ENCODE measurements around the gene HTRA3. TPM values are rescaled to one million over a fixed set of nuclear protein-coding genes. Genes with fewer than 3 reads are reported as not detected.

The HTRA3 gene
- total RNA-seq, 1 experiment from 2014 or later = 0.81 TPM

- no peak for DNase-seq (ENCODE audit: low read depth)
Measured at GRCh38 chr4:8234715-8235114, 34.8 kb upstream of the HTRA3 start.

GRCh38 chr4:8235224-8235623 is 34.3 kb upstream of the HTRA3 start:
- DNase-seq (ENCODE audit: low read depth) = no peak

GRCh38 chr4:8235686-8236085 is 33.9 kb upstream of the HTRA3 start:
- no peak for DNase-seq (ENCODE audit: low read depth)

DNA sequence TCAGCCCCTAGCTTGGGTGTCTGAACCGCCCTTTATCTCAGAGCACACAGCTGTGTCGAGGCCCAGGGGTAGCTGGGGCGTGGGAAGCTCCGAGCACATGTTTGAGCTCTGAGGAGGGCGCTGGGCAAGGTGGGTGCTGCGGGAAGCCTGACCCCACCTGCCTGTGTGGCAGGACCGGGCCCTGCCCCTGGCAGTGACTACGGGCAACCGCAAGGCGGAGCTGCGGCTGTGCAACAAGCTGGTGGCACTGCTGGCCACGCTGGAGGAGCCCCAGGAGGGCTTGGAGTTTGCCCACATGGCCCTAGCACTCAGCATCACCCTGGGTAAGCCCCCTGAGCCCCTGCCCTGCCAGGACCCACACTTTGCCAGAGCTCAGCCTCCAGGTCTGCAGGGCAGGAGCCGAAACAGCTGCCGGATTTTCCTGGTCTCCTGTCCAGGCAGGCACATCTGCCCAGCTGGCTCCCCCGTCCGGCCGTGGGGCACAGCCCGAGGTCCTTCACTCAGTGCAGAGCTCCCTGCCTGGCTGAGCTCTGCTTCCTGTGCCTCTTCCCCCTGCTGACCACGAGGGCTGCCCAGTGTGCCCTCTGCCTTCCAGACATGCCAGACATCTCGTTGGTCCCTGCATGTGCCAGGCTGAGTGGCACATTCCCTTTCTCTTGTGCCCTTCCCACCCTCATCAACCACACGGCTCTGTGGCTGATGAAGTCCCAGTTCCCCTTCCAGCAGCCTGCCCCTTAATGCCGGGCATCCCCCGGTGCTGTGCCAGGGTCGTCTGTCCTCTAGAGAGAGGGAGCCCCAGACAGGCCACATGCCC is 33.2 kb upstream of the HTRA3 start:
- DNase-seq (ENCODE audit: low read depth) = peak; percentile 19

DNA sequence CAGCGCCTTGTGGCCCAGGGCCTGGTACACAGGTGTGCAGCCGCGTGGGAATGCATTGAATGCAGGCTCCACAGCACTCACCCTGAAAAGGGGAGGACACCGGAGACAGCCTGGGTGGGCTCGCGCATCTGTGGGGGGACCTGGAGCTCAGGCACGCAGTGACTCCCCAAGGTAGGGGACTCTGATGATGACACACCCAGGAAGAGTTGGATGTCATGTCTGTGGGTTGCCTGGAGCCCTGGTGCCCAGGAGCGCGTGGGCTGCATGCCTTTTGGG is 32.7 kb upstream of the HTRA3 start:
- no peak for DNase-seq (ENCODE audit: low read depth)

DNA sequence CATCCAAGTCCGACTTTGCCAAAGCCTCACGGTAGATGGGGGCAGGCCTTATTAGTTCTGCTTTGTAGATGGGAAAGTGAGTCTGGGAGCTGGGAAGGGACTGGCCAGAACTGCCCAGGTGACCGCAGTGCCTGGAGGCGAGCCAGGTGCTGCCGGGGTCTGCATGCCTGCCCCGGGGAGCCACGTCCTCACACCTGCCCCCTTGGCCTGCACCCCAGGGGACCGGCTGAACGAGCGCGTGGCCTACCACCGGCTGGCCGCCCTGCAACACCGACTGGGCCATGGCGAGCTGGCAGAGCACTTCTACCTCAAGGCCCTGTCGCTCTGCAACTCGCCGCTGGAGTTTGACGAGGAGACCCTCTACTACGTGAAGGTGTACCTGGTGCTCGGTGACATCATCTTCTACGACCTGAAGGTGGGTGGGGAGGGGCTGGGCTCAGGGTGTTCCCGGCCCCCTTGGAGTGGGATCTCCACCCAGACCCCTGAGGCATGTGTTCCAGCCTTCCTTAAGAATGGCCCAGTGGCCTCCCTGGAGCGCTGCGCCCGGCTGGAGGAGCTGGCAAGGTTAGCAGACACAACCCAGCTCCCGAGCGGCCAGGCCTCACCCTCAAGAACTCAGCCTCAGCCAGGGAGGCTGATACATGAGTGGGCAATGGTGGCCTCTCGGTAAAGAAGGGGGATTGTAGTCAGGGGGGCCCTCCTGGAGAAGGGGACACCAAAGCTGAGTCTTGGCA is 32.1 kb upstream of the HTRA3 start:
- no peak for DNase-seq (ENCODE audit: low read depth)

GRCh38 chr4:8238036-8238511 is 31.5 kb upstream of the HTRA3 start:
- no peak for DNase-seq (ENCODE audit: low read depth)

- no peak for DNase-seq (ENCODE audit: low read depth)
Measured at GRCh38 chr4:8238515-8239053, 31.0 kb upstream of the HTRA3 start.

DNA sequence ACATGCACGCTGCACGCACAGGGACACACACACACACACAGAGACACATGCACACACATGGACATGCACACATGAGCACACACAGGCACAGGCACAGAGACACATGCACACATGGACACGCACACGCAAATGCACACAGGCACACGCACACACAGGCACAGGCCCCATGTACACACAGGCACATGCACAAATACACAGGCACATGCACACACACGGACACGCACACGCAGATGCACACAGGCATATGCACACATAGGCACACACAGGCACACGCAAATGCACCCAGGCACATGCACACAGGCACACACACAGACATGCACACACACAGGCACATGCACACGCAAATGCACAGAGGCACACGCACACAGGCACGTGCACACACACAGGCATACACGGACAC is 30.3 kb upstream of the HTRA3 start:
- no peak for DNase-seq (ENCODE audit: low read depth)

DNA sequence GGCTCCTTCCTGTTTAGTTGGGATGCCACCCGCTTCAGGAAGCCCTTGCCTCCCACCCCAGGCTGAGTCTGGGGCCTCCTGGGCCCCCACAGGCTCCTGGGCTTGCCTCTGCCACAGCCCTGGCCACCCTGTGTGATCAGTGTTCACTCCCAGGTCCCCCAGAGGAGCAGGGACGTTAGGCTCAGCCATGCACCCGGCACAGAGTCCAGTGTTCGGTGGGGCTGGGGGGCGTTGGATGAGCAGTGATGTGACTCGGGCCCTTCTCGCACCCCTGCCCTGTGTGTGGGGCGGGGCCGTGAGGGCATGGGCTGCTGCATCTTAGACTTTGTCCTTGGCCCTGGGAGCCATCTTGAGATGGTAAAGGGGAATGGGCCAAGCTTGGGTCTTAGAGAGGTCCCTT is 29.9 kb upstream of the HTRA3 start:
- no peak for DNase-seq (ENCODE audit: low read depth)

- DNase-seq (ENCODE audit: low read depth) = no peak
Measured at GRCh38 chr4:8240211-8241041, 29.1 kb upstream of the HTRA3 start.

- no peak for DNase-seq (ENCODE audit: low read depth)
Measured at GRCh38 chr4:8241211-8241779, 28.3 kb upstream of the HTRA3 start.

DNA sequence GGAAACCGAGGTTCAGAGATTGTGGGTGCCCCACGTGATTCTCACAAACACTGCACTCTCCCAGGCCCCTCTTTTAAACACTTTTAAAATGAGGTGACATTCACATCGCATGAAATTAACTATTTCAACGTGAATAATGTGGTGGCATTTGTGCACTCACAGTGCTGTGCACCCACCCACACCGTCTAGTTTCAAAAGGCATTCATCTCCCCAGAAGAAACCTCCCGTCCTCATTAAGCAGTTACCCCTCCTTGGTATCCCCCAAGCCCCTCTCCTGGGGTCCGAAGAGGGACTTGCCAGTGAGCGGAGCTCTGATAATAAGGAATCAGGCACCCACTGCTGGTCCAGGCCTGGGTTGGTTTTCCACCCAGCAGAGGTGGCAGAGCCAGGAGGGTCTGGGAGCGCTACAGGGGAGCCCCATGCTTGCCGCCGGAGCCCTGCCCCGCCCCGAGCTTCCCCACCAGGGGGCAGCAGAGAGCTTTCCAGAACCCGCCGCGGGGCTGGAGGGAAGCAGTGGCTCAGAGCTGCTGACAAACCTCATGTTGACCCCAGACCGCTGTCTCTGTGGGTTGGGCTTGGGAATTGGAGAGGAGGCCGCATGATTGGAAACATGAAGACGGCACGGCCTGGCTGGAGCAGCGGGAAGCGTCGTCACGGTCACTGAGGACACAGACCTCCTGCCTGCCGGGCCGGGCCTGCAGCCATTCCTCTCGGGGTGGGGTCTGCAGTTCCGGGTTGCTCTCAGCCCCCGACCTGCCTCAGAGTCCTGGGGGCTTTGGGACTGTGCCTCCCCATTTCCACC is 27.5 kb upstream of the HTRA3 start:
- DNase-seq (ENCODE audit: low read depth) = peak; percentile 83

- DNase-seq (ENCODE audit: low read depth) = no peak
Measured at GRCh38 chr4:8242782-8243560, 26.6 kb upstream of the HTRA3 start.

GRCh38 chr4:8244001-8244757 is 25.4 kb upstream of the HTRA3 start:
- no peak for DNase-seq (ENCODE audit: low read depth)

DNA sequence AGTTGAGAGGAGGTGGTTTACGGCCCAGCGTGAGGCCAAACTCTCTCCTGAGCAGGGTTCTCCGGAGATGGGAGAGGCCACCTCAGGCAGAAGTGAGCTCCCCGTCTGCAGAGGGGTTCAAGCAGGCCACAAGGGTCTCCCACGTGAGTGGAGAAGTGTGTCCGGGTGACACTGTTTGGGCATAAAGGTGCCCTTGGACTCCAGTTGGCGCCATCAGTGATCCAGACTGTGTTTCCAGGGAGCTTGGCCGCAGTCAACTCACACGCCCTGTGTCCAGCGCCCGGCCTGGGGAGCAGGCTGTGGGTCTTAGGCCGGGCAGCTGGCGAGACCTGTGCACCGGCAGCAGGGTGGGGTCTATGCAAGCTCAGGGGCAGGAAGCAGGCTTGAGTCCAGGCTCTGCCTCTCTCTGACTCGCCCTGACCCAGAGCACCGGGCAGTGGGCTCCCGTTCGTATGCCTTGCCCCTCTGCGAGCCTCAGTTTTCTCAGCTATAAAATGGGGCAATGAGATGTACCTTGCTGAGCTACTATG is 24.6 kb upstream of the HTRA3 start:
- no peak for DNase-seq (ENCODE audit: low read depth)

GRCh38 chr4:8245884-8246833 is 23.4 kb upstream of the HTRA3 start:
- DNase-seq (ENCODE audit: low read depth) = no peak
